ENCODE results near the gene KSR2.

Gene KSR2

GRCh38 chr12:117491711-117492110, 477.1 kb downstream of the KSR2 start:
- no peak overlapping the region for H3K27ac ChIP-seq
- no peak for DNase-seq (ENCODE audit: low spot score)
- ChIA-PET POLR2A (ENCODE audit: low non-redundant PET) (no interaction called here), CTCF (no interaction called here)
- TF ChIP-seq CTCF (conservative IDR thresholded peaks at IDR 0.05; ENCODE audit: low read depth), result no peak

- ChIA-PET CTCF (interaction anchor here (0.6 to 0.7 kb wide), 2 partner anchors 182 to 360 kb away, joined by 3 read pairs; no protein-coding TSS in a partner anchor), POLR2A (ENCODE audit: low non-redundant PET) (no interaction called here)
- no peak for DNase-seq (ENCODE audit: low spot score)
- no peak overlapping the region for H3K27ac ChIP-seq
- no peak for TF ChIP-seq CTCF (conservative IDR thresholded peaks at IDR 0.05; ENCODE audit: low read depth)
These were observed 478.7 kb downstream of the KSR2 start for GRCh38 chr12:117490130-117490529.

GRCh38 chr12:117489671-117490070, 479.1 kb downstream of the KSR2 start:
- ChIA-PET CTCF (interaction anchor here (0.7 kb wide), 1 partner anchor 360 kb away, joined by 3 read pairs; no protein-coding TSS in a partner anchor), POLR2A (ENCODE audit: low non-redundant PET) (no interaction called here)
- no peak overlapping the region for H3K27ac ChIP-seq
- DNase-seq (ENCODE audit: low spot score), result no peak
- TF ChIP-seq CTCF (conservative IDR thresholded peaks at IDR 0.05; ENCODE audit: low read depth), result no peak

- POLR2A ChIA-PET (ENCODE audit: low non-redundant PET), result no interaction called here
- H3K27ac ChIP-seq, result no peak overlapping the region
- DNase-seq (ENCODE audit: low spot score), result peak; percentile 16
- no peak for TF ChIP-seq CTCF (conservative IDR thresholded peaks at IDR 0.05; ENCODE audit: low read depth)
- CTCF ChIA-PET, result interaction anchor here (0.6 kb wide), 1 partner anchor 1841 kb away, joined by 5 read pairs; no protein-coding TSS in a partner anchor
These were observed 481.7 kb downstream of the KSR2 start for GRCh38 chr12:117486840-117487659.

GRCh38 chr12:117485984-117486839, 482.6 kb downstream of the KSR2 start:
- no peak for DNase-seq (ENCODE audit: low spot score)
- TF ChIP-seq CTCF (conservative IDR thresholded peaks at IDR 0.05; ENCODE audit: low read depth), result no peak
- POLR2A ChIA-PET (ENCODE audit: low non-redundant PET), result no interaction called here
- no peak overlapping the region for H3K27ac ChIP-seq
- CTCF ChIA-PET, result no interaction called here

- DNase-seq (ENCODE audit: low spot score), result no peak
- ChIA-PET CTCF (no interaction called here), POLR2A (ENCODE audit: low non-redundant PET) (no interaction called here)
- no peak overlapping the region for H3K27ac ChIP-seq
- TF ChIP-seq CTCF (conservative IDR thresholded peaks at IDR 0.05; ENCODE audit: low read depth), result no peak
These were observed 483.9 kb downstream of the KSR2 start for GRCh38 chr12:117484901-117485300.

Measured in RWPE1 (cell line).